Measurements from ENCODE around the gene ZNF121.
A peak's percentile ranks its signal among the peaks of the same experiment; 100 is the strongest.

The ZNF121 gene

DNA sequence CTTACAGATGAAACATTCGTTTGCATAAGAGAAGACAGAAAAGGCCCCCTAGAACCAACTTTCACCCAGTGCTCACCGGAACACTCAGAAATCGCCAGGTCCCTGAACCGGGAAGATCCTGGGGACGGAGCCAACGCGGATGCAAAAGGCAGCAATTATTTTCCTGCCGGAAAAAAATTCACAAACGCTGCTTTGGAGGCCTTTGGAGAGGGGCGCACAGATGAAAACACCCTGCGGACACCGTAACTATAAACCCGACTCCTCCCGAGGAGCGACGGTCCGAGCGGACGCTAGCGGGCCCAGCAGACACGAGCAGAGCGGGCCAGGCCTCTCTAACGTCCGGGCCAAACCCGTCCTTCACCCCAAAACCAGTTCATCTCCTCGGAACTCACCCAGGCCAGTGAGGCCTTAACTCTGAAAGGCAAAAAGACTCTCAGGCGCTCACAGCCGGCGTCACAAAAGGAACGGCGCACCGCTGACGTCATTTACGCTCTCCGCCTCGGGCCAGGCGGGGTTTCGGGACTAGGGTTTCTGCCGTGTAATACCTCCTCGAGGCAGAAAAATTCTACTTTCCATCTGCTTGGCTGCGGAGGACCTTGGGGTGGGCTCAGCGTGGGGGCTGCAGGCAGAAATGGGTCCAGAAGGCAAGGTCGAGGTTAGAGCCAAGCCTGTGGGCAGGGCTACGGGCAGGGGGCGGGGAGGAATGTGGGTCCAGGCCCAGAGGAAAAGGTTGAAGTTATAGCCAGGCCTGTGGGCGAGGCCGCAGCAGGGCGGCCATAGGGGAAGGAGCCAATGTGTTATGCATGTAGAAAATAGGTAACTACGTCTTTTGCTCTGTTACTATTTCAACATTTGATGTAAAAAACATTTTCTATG is 45.9 kb downstream of the ZNF121 start, which contains the start of gene ZNF426:
ZNF426 (minus strand) TSS at position 463 of the 876 bp plus-strand sequence. CDS start 2,413 bp downstream, outside the sequence.
- peak; percentile 93 for DNase-seq

DNA sequence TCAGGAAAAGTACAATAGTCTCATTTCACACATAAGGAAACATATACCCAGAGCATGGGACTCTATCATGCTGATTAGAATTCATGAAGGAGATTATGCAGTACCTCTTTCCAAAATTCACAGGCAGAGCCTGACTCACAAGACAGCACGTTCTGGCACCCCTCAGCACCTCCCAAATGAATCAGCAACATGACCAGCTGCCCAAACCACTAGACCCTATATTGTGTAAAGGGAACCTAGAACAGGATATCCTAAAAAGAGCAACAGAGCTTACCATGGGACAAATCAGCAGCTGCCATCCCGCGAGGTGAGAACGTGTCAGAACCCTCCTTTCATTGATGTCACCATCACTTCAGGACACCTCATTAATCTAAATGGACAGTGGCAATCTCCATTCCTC is 48.4 kb downstream of the ZNF121 start:
- no peak for DNase-seq

DNA sequence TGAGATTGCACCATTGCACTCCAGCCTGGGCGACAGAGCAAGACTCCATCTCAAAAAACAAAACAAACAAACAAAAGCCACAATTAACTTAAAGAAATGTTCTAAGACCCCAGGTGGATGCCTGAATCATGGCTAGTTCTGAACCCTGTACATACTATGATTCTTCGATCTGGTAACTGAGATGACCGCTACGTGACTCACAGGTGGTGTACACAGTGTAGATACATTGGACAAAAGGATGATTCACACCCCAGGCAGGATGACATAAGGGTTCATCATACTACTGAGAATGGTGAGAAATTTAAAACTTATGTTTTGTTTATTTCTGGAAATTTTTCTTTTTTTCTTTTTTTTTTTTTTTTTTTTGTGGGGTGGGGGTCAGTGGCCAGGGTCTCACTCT is 52.4 kb downstream of the ZNF121 start:
- DNase-seq, result no peak

DNA sequence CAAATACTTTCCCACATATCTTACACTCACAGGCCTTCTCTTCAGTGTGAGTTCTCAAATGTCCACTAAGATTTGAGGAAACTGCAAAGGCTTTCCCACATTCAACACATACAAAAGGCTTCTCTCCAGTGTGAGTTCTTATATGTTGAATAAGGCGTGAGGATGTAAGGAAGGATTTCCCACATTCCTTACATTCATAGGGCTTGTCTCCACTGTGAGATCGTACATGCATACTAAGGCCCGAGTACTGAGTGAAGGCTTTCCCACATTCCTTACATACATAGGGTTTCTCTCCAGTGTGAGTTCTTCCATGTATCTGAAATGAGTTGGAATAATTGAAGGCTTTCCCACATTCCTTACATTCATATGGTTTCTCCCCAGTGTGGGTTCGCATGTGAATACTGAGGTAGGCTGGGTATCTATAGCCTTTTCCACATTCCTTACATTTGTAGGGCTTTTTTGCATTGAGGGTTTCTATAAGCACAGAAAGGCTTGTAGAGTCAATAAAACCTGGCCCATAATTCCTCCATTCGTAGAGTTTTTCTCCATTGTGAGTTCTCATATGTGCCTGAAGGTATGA is 55.5 kb downstream of the ZNF121 start:
- no peak for DNase-seq

DNA sequence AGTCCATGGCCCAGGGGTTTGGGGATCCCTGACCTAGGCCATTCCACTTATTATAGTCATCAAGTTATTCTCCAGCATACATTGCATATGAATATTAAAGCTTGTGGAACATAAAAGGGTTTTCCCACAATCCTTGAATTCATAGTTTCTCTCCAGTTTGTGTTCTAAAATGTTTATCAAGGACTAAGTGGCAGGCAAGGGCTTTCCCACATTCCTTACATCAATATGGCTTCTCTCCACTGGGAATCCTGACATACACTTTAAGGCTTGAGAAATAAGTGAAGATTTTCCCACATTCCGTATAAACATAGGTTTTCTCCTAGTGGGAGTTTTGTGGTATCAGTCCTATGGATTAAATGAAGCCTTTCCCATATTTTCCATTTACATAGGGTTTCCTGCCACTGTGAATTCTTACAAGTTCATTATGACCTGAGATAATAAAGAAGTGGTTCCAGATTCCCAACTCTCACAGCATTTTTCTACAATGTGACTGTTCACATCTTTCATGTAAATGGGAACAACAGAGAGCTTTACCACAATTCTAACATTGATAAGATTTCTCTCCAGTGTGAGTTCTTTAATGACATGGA is 60.3 kb downstream of the ZNF121 start:
- no peak for DNase-seq
